ENCODE data around the gene C3orf80.
"Not testable (repeated sequence)": the region's sequence is repeated elsewhere in the genome, so short reads cannot be mapped to it uniquely, and the experiment has no call there.

Gene C3orf80

GRCh38 chr3:160217675-160218074 lies 7.5 kb upstream of the C3orf80 start:
- no peak for DNase-seq

- DNase-seq: no peak
These were observed 7.1 kb upstream of the C3orf80 start for GRCh38 chr3:160218136-160218535.

- no peak for DNase-seq
These were observed 5.2 kb upstream of the C3orf80 start for GRCh38 chr3:160220038-160220437.

- no peak for DNase-seq
These were observed 4.2 kb upstream of the C3orf80 start for GRCh38 chr3:160221019-160221418.

GRCh38 chr3:160224256-160224655 lies 966 bp upstream of the C3orf80 start:
- DNase-seq: no peak

- no peak for DNase-seq
These were observed 429 bp upstream of the C3orf80 start for GRCh38 chr3:160224811-160225175.

GRCh38 chr3:160226026-160226907 lies 1.0 kb downstream of the C3orf80 start:
- no peak for DNase-seq

- no peak for DNase-seq
These were observed 2.2 kb downstream of the C3orf80 start for GRCh38 chr3:160227419-160227818.

GRCh38 chr3:160232014-160232413 lies 6.8 kb downstream of the C3orf80 start:
- no peak for DNase-seq

- DNase-seq: not testable (repeated sequence)
These were observed 15.5 kb downstream of the C3orf80 start for GRCh38 chr3:160240719-160241118.

GRCh38 chr3:160245261-160245800 lies 20.1 kb downstream of the C3orf80 start:
- no peak for DNase-seq

- DNase-seq: no peak
These were observed 22.5 kb downstream of the C3orf80 start for GRCh38 chr3:160247766-160248165.

- no peak for DNase-seq
These were observed 28.1 kb downstream of the C3orf80 start for GRCh38 chr3:160253298-160253697.

GRCh38 chr3:160257606-160258005 lies 32.4 kb downstream of the C3orf80 start:
- no peak for DNase-seq

- no peak for DNase-seq
These were observed 34.4 kb downstream of the C3orf80 start for GRCh38 chr3:160259589-160259988.

GRCh38 chr3:160260587-160261270 lies 35.5 kb downstream of the C3orf80 start:
- no peak for DNase-seq

GRCh38 chr3:160265088-160265487 lies 39.9 kb downstream of the C3orf80 start:
- DNase-seq: peak; percentile 84

All from NCI-H748 treated with DMSO at 0.1 percent for 48 hours (cell line).